SU-DHL-6 (cell line): Measurements from ENCODE around the gene SMIM41.

Experiments used
- EZH2phosphoT487 ChIP-seq: fragments of 200-600 bp; sonication (generic), shearing (Covaris generic); conservative IDR thresholded peaks from 2 replicates; pipeline ENCODE4 v1.6.1; 2018; ENCODE audit warnings: mild to moderate bottlenecking, antibody characterized with exemption, low read length, moderate library complexity, mixed read lengths
- TF ChIP-seq, protein P1 (sequence below): fragments of 200-600 bp; sonication (generic); IDR thresholded peaks from one replicate; pipeline ENCODE4 v1.5.1; 2017; ENCODE audit warnings: antibody characterized with exemption, mild to moderate bottlenecking, low read length, moderate library complexity; ENCODE audit not compliant: insufficient read depth, poor library complexity, severe bottlenecking

DNA sequence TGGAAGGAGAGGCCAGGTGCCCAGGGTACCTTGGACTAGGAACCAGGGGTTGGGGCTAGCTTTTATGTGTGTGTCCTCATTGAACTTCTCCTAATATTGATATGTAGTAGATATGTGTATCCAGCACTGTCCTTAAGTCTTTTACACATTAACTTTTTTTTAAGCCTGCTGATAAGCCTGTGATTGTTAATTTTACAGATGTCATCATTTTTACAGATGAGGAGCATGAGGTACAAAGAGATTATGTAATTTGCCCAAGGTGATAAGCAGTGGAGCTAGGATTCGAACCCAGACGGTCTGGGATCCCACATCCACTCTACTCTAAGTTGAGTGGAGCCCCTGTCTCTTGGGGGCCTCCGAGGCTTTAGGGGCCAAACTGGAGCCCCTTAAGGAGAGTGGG lies 38.5 kb upstream of the SMIM41 start:
- TF ChIP-seq, protein P1, sequence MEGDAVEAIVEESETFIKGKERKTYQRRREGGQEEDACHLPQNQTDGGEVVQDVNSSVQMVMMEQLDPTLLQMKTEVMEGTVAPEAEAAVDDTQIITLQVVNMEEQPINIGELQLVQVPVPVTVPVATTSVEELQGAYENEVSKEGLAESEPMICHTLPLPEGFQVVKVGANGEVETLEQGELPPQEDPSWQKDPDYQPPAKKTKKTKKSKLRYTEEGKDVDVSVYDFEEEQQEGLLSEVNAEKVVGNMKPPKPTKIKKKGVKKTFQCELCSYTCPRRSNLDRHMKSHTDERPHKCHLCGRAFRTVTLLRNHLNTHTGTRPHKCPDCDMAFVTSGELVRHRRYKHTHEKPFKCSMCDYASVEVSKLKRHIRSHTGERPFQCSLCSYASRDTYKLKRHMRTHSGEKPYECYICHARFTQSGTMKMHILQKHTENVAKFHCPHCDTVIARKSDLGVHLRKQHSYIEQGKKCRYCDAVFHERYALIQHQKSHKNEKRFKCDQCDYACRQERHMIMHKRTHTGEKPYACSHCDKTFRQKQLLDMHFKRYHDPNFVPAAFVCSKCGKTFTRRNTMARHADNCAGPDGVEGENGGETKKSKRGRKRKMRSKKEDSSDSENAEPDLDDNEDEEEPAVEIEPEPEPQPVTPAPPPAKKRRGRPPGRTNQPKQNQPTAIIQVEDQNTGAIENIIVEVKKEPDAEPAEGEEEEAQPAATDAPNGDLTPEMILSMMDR = no peak
- no peak for TF ChIP-seq EZH2phosphoT487
